Measurements from ENCODE around the gene FBXL22. TPM values are rescaled to one million over a fixed set of nuclear protein-coding genes. Genes with fewer than 3 reads are reported as not detected.
A peak's percentile ranks its signal among the peaks of the same experiment; 100 is the strongest.

FBXL22 gene
- total RNA-seq, 2 donors from 2014 or later = 0.29 to 0.90 TPM

GRCh38 chr15:63600001-63600615, 2.9 kb downstream of the FBXL22 start:
- H3K27me3 ChIP-seq (ENCODE audit: control insufficient read depth, insufficient read depth, low read length, poor library complexity, severe bottlenecking) = peaks cover 11% of the 10 kb centered on the region

GRCh38 chr15:63600616-63601025, 3.4 kb downstream of the FBXL22 start:
- Mint-ChIP-seq H3K36me3 (ENCODE audit: low read depth) (no peaks in the 10 kb centered on the region), H3K4me3 (peak overlapping the region; percentile 72), H3K27ac (no peak overlapping the region), H3K27me3 (ENCODE audit: insufficient read depth) (peaks cover 16% of the 10 kb centered on the region), H3K9me3 (no peaks in the 10 kb centered on the region), H3K4me1 (peaks cover 42% of the 10 kb centered on the region)
- Histone ChIP-seq H3K27me3 (ENCODE audit: control insufficient read depth, insufficient read depth, low read length, poor library complexity, severe bottlenecking) (peaks cover 11% of the 10 kb centered on the region), H3K4me3 (ENCODE audit: low read length) (peak overlapping the region; percentile 90), H3K4me1 (ENCODE audit: control insufficient read depth, insufficient read depth, low read length) (peaks cover 11% of the 10 kb centered on the region), H3K9ac (ENCODE audit: extremely low read depth, low read length, poor library complexity, severe bottlenecking) (peak overlapping the region; percentile 34), H3K27ac (ENCODE audit: low read depth, low read length) (peak overlapping the region; percentile 66), H3K36me3 (ENCODE audit: control insufficient read depth, insufficient read depth, low read length) (no peaks in the 10 kb centered on the region), H3K9me3 (ENCODE audit: control insufficient read depth, low read length) (no peaks in the 10 kb centered on the region)
- peak; percentile 3 for TF ChIP-seq CTCF (conservative IDR thresholded peaks at IDR 0.05)
- WGBS, 2 experiments (ENCODE audit: insufficient coverage in 1 of 2, insufficient read length in 1 of 2) = 3% methylated on average over 24 to 60 of the region's 60 CpGs
- DNase-seq = peak; percentile 83

More at GRCh38 chr15:63600001-63600615, 2.9 kb downstream of the FBXL22 start:
- H3K36me3 ChIP-seq (ENCODE audit: control insufficient read depth, insufficient read depth, low read length) = no peaks in the 10 kb centered on the region
- H3K27ac ChIP-seq (ENCODE audit: low read depth, low read length) = peak overlapping the region; percentile 66
- no peak for TF ChIP-seq CTCF (conservative IDR thresholded peaks at IDR 0.05)
- Mint-ChIP-seq H3K27me3 (ENCODE audit: insufficient read depth) (peaks cover 16% of the 10 kb centered on the region), H3K36me3 (ENCODE audit: low read depth) (no peaks in the 10 kb centered on the region), H3K4me1 (peaks cover 45% of the 10 kb centered on the region), H3K4me3 (peak overlapping the region; percentile 72), H3K9me3 (no peaks in the 10 kb centered on the region), H3K27ac (peak overlapping the region; percentile 74)
- H3K9ac ChIP-seq (ENCODE audit: extremely low read depth, low read length, poor library complexity, severe bottlenecking) = peak overlapping the region; percentile 34
- peak overlapping the region; percentile 90 for H3K4me3 ChIP-seq (ENCODE audit: low read length)
- peaks cover 11% of the 10 kb centered on the region for H3K4me1 ChIP-seq (ENCODE audit: control insufficient read depth, insufficient read depth, low read length)
- WGBS, 2 experiments (ENCODE audit: insufficient coverage in 1 of 2, insufficient read length in 1 of 2) = 29 to 41% methylated on average over 10 to 26 of the region's 26 CpGs
- no peaks in the 10 kb centered on the region for H3K9me3 ChIP-seq (ENCODE audit: control insufficient read depth, low read length)
- DNase-seq = peak; percentile 84

GRCh38 chr15:63601026-63601703, 4.0 kb downstream of the FBXL22 start:
- peak overlapping the region; percentile 72 for H3K4me3 Mint-ChIP-seq
- Histone ChIP-seq H3K4me3 (ENCODE audit: low read length) (peak overlapping the region; percentile 90), H3K27me3 (ENCODE audit: control insufficient read depth, insufficient read depth, low read length, poor library complexity, severe bottlenecking) (peaks cover 11% of the 10 kb centered on the region), H3K4me1 (ENCODE audit: control insufficient read depth, insufficient read depth, low read length) (peaks cover 11% of the 10 kb centered on the region), H3K9me3 (ENCODE audit: control insufficient read depth, low read length) (no peaks in the 10 kb centered on the region), H3K27ac (ENCODE audit: low read depth, low read length) (no peak overlapping the region), H3K9ac (ENCODE audit: extremely low read depth, low read length, poor library complexity, severe bottlenecking) (peak overlapping the region; percentile 51), H3K36me3 (ENCODE audit: control insufficient read depth, insufficient read depth, low read length) (no peaks in the 10 kb centered on the region)
- H3K27ac Mint-ChIP-seq = peak overlapping the region; percentile 89
- peak; percentile 17 for TF ChIP-seq CTCF (conservative IDR thresholded peaks at IDR 0.05)
- H3K4me1 Mint-ChIP-seq = peaks cover 40% of the 10 kb centered on the region
- no peaks in the 10 kb centered on the region for H3K9me3 Mint-ChIP-seq
- peaks cover 2% of the 10 kb centered on the region for H3K36me3 Mint-ChIP-seq (ENCODE audit: low read depth)
- peaks cover 16% of the 10 kb centered on the region for H3K27me3 Mint-ChIP-seq (ENCODE audit: insufficient read depth)
- peak; percentile 70 for DNase-seq
- WGBS, 2 experiments (ENCODE audit: insufficient coverage in 1 of 2, insufficient read length in 1 of 2) = 1% methylated on average over 30 to 63 of the region's 63 CpGs

Measured in endodermal cell (in vitro differentiated cells).